HG03378 (cell line): ENCODE data around the gene HDAC11.
A peak's percentile ranks its signal among the peaks of the same experiment; 100 is the strongest.
"Not testable (repeated sequence)": the region's sequence is repeated elsewhere in the genome, so short reads cannot be mapped to it uniquely, and the experiment has no call there.

Source experiments
- ATAC-seq: cut with Tn5 transposase; IDR thresholded peaks from one replicate; pipeline ENCODE4 v1.9.1; 2021; ENCODE audit warnings: mild to moderate bottlenecking, moderate library complexity; ENCODE audit not compliant: unreplicated experiment

The HDAC11 gene

GRCh38 chr3:13466781-13467180 is 13.3 kb upstream of the HDAC11 start:
- no peak for ATAC-seq

- ATAC-seq = no peak
Measured at GRCh38 chr3:13470894-13471574, 9.1 kb upstream of the HDAC11 start.

- ATAC-seq = no peak
Measured at GRCh38 chr3:13472286-13472685, 7.8 kb upstream of the HDAC11 start.

- no peak for ATAC-seq
Measured at GRCh38 chr3:13473020-13473419, 7.1 kb upstream of the HDAC11 start.

GRCh38 chr3:13474021-13474420 is 6.1 kb upstream of the HDAC11 start:
- no peak for ATAC-seq

- ATAC-seq = no peak
Measured at GRCh38 chr3:13474776-13475303, 5.3 kb upstream of the HDAC11 start.

- no peak for ATAC-seq
Measured at GRCh38 chr3:13475871-13476590, 4.1 kb upstream of the HDAC11 start.

GRCh38 chr3:13477943-13478342 is 2.2 kb upstream of the HDAC11 start:
- no peak for ATAC-seq

- ATAC-seq = no peak
Measured at GRCh38 chr3:13479332-13479581, 849 bp upstream of the HDAC11 start.

- ATAC-seq = peak; percentile 21
Measured at GRCh38 chr3:13480340-13481318, 523 bp downstream of the HDAC11 start.

GRCh38 chr3:13482106-13482690 is 2.1 kb downstream of the HDAC11 start:
- no peak for ATAC-seq

- ATAC-seq = no peak
Measured at GRCh38 chr3:13483286-13483685, 3.2 kb downstream of the HDAC11 start.

- ATAC-seq = no peak
Measured at GRCh38 chr3:13483988-13484695, 4.0 kb downstream of the HDAC11 start.

GRCh38 chr3:13484851-13485590 is 4.9 kb downstream of the HDAC11 start:
- ATAC-seq = no peak

- ATAC-seq = not testable (repeated sequence)
Measured at GRCh38 chr3:13485630-13486562, 5.8 kb downstream of the HDAC11 start.

- ATAC-seq = no peak
Measured at GRCh38 chr3:13487403-13487802, 7.3 kb downstream of the HDAC11 start.

GRCh38 chr3:13491206-13491974 is 11.3 kb downstream of the HDAC11 start:
- ATAC-seq = no peak

- ATAC-seq = no peak
Measured at GRCh38 chr3:13492048-13492447, 11.9 kb downstream of the HDAC11 start.
